LHCN-M2 (cell line): ENCODE data around the gene YRDC. TPM values are rescaled to one million over a fixed set of nuclear protein-coding genes. Genes with fewer than 3 reads are reported as not detected.
A peak's percentile ranks its signal among the peaks of the same experiment; 100 is the strongest.
"Not testable (repeated sequence)": the region's sequence is repeated elsewhere in the genome, so short reads cannot be mapped to it uniquely, and the experiment has no call there.

Source experiments
- DNase-seq: peaks from one replicate; pipeline ENCODE4 v3.0.0-alpha.2; 2012; ENCODE audit warnings: low read depth
- total RNA-seq: library from RNA; depleted of rRNA; stranded (reverse); fragments of >200 nt; gene quantifications from 2 replicates; pipeline ENCODE4 v1.2.3, GENCODE V29; 2014; rRNA removed

YRDC gene
- total RNA-seq, 1 experiment from 2014 or later, result 24.1 TPM

- no peak for DNase-seq
Measured at GRCh38 chr1:37776946-37777516, 31.0 kb downstream of the YRDC start.

GRCh38 chr1:37771440-37771839 lies 36.6 kb downstream of the YRDC start:
- not testable (repeated sequence) for DNase-seq

GRCh38 chr1:37767488-37767887 lies 40.5 kb downstream of the YRDC start:
- no peak for DNase-seq

GRCh38 chr1:37765916-37766664 lies 41.9 kb downstream of the YRDC start:
- no peak for DNase-seq

GRCh38 chr1:37764888-37765441 lies 43.0 kb downstream of the YRDC start, which contains the start of gene EPHA10:
EPHA10 (minus strand) TSS chr1:37765120; CDS start chr1:37765066, 54 bp downstream.
- DNase-seq, result no peak

GRCh38 chr1:37764414-37764825 lies 43.6 kb downstream of the YRDC start:
- DNase-seq, result peak; percentile 10

- no peak for DNase-seq
Measured at GRCh38 chr1:37763791-37764413, 44.1 kb downstream of the YRDC start.

GRCh38 chr1:37762516-37762915 lies 45.5 kb downstream of the YRDC start:
- DNase-seq, result no peak

- no peak for DNase-seq
Measured at GRCh38 chr1:37761416-37762095, 46.5 kb downstream of the YRDC start.

GRCh38 chr1:37759451-37759850 lies 48.6 kb downstream of the YRDC start:
- DNase-seq, result no peak

GRCh38 chr1:37755951-37756560 lies 52.0 kb downstream of the YRDC start:
- DNase-seq, result no peak

GRCh38 chr1:37755290-37755689 lies 52.7 kb downstream of the YRDC start:
- no peak for DNase-seq

- DNase-seq, result no peak
Measured at GRCh38 chr1:37753473-37754321, 54.3 kb downstream of the YRDC start.

Other genes with a start within 250 kb of the YRDC start
- gene GNL2, start 212.3 kb downstream of the YRDC start, total RNA-seq, result 65.1 and 73.9 TPM in 2 replicates
- not detected in 2 replicates for gene RSPO1, start 173.3 kb downstream of the YRDC start, total RNA-seq
- gene CDCA8, start 115.7 kb downstream of the YRDC start, total RNA-seq, result 45.3 and 47.6 TPM in 2 replicates
- not detected in 2 replicates for gene EPHA10, start 43.1 kb downstream of the YRDC start, total RNA-seq
- 2.5 and 2.9 TPM in 2 replicates for gene MANEAL, start 14.4 kb downstream of the YRDC start, total RNA-seq
- gene C1orf122, start 418 bp downstream of the YRDC start, total RNA-seq, result 81.4 and 86.5 TPM in 2 replicates
- 1.6 and 2.1 TPM in 2 replicates for gene MTF1, start 51.4 kb upstream of the YRDC start, total RNA-seq
- 20.1 and 22.7 TPM in 2 replicates for gene INPP5B, start 138.8 kb upstream of the YRDC start, total RNA-seq
- 86.7 and 96.1 TPM in 2 replicates for gene SF3A3, start 181.8 kb upstream of the YRDC start, total RNA-seq
- gene FHL3, start 197.3 kb upstream of the YRDC start, total RNA-seq, result 37.3 and 39.0 TPM in 2 replicates
- 100 and 107 TPM in 2 replicates for gene UTP11, start 204.5 kb upstream of the YRDC start, total RNA-seq
- gene POU3F1, start 238.6 kb upstream of the YRDC start, total RNA-seq, result not detected in 2 replicates